Neuronal stem cell (in vitro differentiated cells): ENCODE measurements around the gene PRRC1. TPM values are rescaled to one million over a fixed set of nuclear protein-coding genes. Genes with fewer than 3 reads are reported as not detected.

Experiments
- DNase-seq: peaks from one replicate; pipeline ENCODE4 v3.0.0-alpha.2; 2013; ENCODE audit warnings: low spot score
- H2AFZ ChIP-seq: one replicate; pipeline ENCODE4 v1.6.1; 2013; ENCODE audit warnings: mild to moderate bottlenecking, low read length, inconsistent platforms
- H2AK5ac ChIP-seq: 2 replicates; pipeline ENCODE4 v1.6.1; 2013; ENCODE audit warnings: low read depth, mild to moderate bottlenecking, inconsistent platforms, low read length, moderate library complexity, mixed read lengths
- H2BK120ac ChIP-seq: 2 replicates; pipeline ENCODE4 v1.6.1; 2013; ENCODE audit warnings: low read depth, mild to moderate bottlenecking, inconsistent platforms, low read length, moderate library complexity, mixed read lengths
- H2BK12ac ChIP-seq: one replicate; pipeline ENCODE4 v1.6.1; 2013; ENCODE audit warnings: low read length, inconsistent platforms
- H2BK15ac ChIP-seq: 2 replicates; pipeline ENCODE4 v1.6.1; 2013; ENCODE audit warnings: mild to moderate bottlenecking, low read length, inconsistent platforms, mixed read lengths
- H2BK5ac ChIP-seq: one replicate; pipeline ENCODE4 v1.6.1; 2013; ENCODE audit warnings: inconsistent platforms, mild to moderate bottlenecking, low read length, moderate library complexity
- H3K14ac ChIP-seq: one replicate; pipeline ENCODE4 v1.6.1; 2013; ENCODE audit warnings: low read length, inconsistent platforms
- H3K18ac ChIP-seq: 2 replicates; pipeline ENCODE4 v1.6.1; 2013; ENCODE audit warnings: low read length, inconsistent platforms
- H3K23ac ChIP-seq: 2 replicates; pipeline ENCODE4 v1.6.1; 2013; ENCODE audit warnings: low read depth, mild to moderate bottlenecking, mixed read lengths, low read length, inconsistent platforms; ENCODE audit not compliant: poor library complexity
- H3K27ac ChIP-seq: replicated peaks from 3 replicates; pipeline ENCODE4 v1.5.1; 2013; ENCODE audit warnings: low read length, inconsistent platforms
- H3K27me3 ChIP-seq, 3 experiments: 2 replicates each; pipeline ENCODE4 v1.6.1; 2013; ENCODE audit warnings: low read length in 3 of 3, mild to moderate bottlenecking in 2 of 3, inconsistent platforms in 1 of 3, low read depth in 1 of 3, mixed read lengths in 1 of 3, moderate library complexity in 1 of 3; ENCODE audit not compliant: control insufficient read depth in 3 of 3, insufficient read depth in 3 of 3
- H3K36me3 ChIP-seq, 2 donors: replicated peaks in 1 of 2; 2 replicates each; pipeline ENCODE4 v1.6.1; 2013; ENCODE audit warnings: low read length in 2 of 2; ENCODE audit not compliant: control insufficient read depth in 2 of 2, insufficient read depth in 2 of 2
- H3K4ac ChIP-seq: 2 replicates; pipeline ENCODE4 v1.6.1; 2013; ENCODE audit warnings: inconsistent platforms, mild to moderate bottlenecking, low read length, moderate library complexity
- H3K4me1 ChIP-seq, 2 donors: 1 replicate in 1 of 2; 2 replicates in 1 of 2; pipeline ENCODE4 v1.6.1; 2013; ENCODE audit warnings: low read length in 2 of 2, low read depth in 1 of 2; ENCODE audit not compliant: control insufficient read depth in 2 of 2, insufficient read depth in 1 of 2
- H3K4me2 ChIP-seq: one replicate; pipeline ENCODE4 v1.6.1; 2013; ENCODE audit warnings: mild to moderate bottlenecking, low read length, inconsistent platforms; ENCODE audit not compliant: insufficient read depth, poor library complexity, severe bottlenecking
- H3K4me3 ChIP-seq, 2 donors: 2 replicates each; pipeline ENCODE4 v1.5.1; 2013; ENCODE audit warnings: low read length in 2 of 2, mild to moderate bottlenecking in 2 of 2, inconsistent platforms in 1 of 2, moderate library complexity in 1 of 2
- H3K79me1 ChIP-seq: one replicate; pipeline ENCODE4 v1.6.1; 2013; ENCODE audit warnings: low read depth, mild to moderate bottlenecking, inconsistent platforms, low read length, moderate library complexity
- H3K9ac ChIP-seq: one replicate; pipeline ENCODE4 v1.6.1; 2013; ENCODE audit warnings: mild to moderate bottlenecking, low read depth, low read length, inconsistent platforms; ENCODE audit not compliant: poor library complexity
- H3K9me3 ChIP-seq, 2 donors: replicated peaks in 1 of 2; 2 replicates each; pipeline versions ENCODE3 to v1.6.1; 2013; ENCODE audit warnings: low read length in 2 of 2, mild to moderate bottlenecking in 2 of 2, inconsistent platforms in 1 of 2, low read depth in 1 of 2, mixed read lengths in 1 of 2, moderate library complexity in 1 of 2; ENCODE audit not compliant: control insufficient read depth in 2 of 2, insufficient read depth in 1 of 2
- H4K8ac ChIP-seq: one replicate; pipeline ENCODE4 v1.6.1; 2013; ENCODE audit warnings: low read depth, mild to moderate bottlenecking, inconsistent platforms, low read length, moderate library complexity
- H4K91ac ChIP-seq: one replicate; pipeline ENCODE4 v1.6.1; 2013; ENCODE audit warnings: low read length, low read depth, mild to moderate bottlenecking, inconsistent platforms; ENCODE audit not compliant: poor library complexity
- WGBS, 2 donors: extraction: QIAGEN DNeasy Blood & Tissue Kit; methylation state at CpG; one replicate each; pipeline ENCODE4 v1.1.7; 2013; ENCODE audit warnings: missing lambda C conversion rate in 2 of 2, mixed read lengths in 1 of 2; ENCODE audit not compliant: insufficient read length in 2 of 2, insufficient replicate concordance in 1 of 2; ENCODE audit errors: extremely low coverage in 2 of 2; 5-methylcytosine and 5-hydroxymethylcytosine counted together
- polyA plus RNA-seq, 2 experiments: library from polyadenylated mRNA; stranded (reverse); fragments of 200-250 nt; gene quantifications; one replicate each; pipeline ENCODE4 v1.2.3, GENCODE V29; 2013

PRRC1 gene
- polyA plus RNA-seq (2013, experiment 1 of 2) = 51.5 TPM
- polyA plus RNA-seq (2013, experiment 2 of 2) = 48.9 TPM

DNA sequence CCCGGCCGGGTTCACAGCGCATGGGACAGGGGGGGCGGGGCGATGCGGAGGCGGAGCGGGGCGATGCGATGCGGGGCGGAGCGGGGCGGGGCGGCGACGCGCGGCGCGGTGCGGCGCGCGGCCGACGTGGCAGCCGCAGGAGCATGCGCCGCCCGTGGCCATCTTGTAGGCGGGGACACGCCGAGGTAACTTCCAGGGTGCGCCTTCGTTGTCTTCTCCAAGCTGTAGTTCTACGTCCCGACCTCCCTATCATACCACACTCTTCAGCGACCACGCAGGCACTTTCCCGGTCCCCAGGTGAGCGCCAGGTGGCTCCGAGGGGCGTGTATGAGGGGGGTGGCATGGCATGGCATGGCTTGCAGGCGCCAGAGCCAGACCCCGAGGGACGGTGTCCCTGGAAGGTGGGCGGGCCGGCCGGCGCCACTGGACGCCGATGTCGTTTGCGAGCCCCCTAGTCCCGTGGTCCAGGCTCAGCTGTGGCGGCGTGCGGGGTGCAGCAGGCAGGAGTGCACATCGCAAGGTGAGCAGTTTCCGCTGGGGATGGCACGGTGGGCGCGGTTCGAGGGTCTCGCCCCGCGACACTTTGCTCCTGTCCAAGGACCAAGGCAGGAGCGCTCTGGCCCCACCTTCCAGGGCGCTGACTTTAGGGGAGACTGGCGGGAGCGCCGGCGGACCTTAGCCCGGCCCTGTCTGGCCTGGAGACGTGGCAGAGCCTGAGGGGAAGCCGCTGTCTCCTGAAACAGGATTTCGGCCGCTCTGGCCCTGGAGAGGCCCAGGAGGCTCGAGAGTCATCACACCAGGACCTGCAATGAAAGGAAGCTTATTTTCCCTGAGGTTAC, at the start of gene PRRC1:
Gene PRRC1 (plus strand): TSS at position 161 of the 839 bp plus-strand sequence. CDS start 5,840 bp downstream, outside the sequence.
- H3K4ac ChIP-seq = peak within 1 kb of the TSS; percentile 69
- H3K4me1 ChIP-seq = peaks cover 2 to 3% of the 10 kb centered on the region in 2 donors
- peaks cover 5% of the 10 kb centered on the region for H3K79me1 ChIP-seq
- H3K36me3 ChIP-seq = peaks cover 2 to 35% of the 10 kb centered on the region in 2 donors
- peak within 1 kb of the TSS; percentile 43 for H2BK120ac ChIP-seq
- peak within 1 kb of the TSS; percentile 91 for H2BK15ac ChIP-seq
- peak within 1 kb of the TSS; percentile 84 to 94 for H3K4me3 ChIP-seq
- no peak within 1 kb of the TSS for H4K8ac ChIP-seq
- peak within 1 kb of the TSS; percentile 70 for H3K27ac ChIP-seq
- H3K14ac ChIP-seq = peak within 1 kb of the TSS; percentile 97
- H2BK12ac ChIP-seq = no peak within 1 kb of the TSS
- H3K9ac ChIP-seq = peak within 1 kb of the TSS; percentile 99
- peaks cover 0 to 31% of the 10 kb centered on the region in 2 donors for H3K9me3 ChIP-seq
- DNase-seq = peak; percentile 64
- H2AK5ac ChIP-seq = peak within 1 kb of the TSS; percentile 30
- peak within 1 kb of the TSS; percentile 85 for H2AFZ ChIP-seq
- no peak within 1 kb of the TSS for H4K91ac ChIP-seq
- H2BK5ac ChIP-seq = peak within 1 kb of the TSS; percentile 55
- peak within 1 kb of the TSS; percentile 48 for H3K4me2 ChIP-seq
- peak within 1 kb of the TSS; percentile 94 for H3K18ac ChIP-seq
- no CpG with 5 or more reads among the region's 80 CpGs for WGBS, 2 donors
- H3K27me3 ChIP-seq = no peaks in the 10 kb centered on the region
- H3K23ac ChIP-seq = peak within 1 kb of the TSS; percentile 89

DNA sequence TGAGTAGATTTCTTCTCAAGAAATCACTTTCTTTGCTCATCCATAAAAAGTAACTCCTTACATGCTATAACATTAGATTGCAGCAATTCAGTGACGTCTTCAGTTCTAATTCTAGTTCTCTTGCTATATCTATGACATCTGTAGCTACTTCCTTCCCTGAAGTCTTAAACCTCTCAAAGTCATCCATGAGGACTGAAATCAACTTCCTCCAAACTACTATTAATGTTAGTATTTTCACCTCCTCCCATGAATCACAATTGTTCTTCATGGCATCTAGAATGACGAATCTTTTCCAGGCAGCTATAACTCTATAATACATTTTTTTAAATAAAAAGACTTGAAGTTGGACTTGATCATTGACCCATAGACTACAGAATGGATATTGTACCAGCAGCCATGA, 46.2 kb upstream of the PRRC1 start:
- no peak overlapping the region for H3K4ac ChIP-seq
- no peak overlapping the region for H2BK120ac ChIP-seq
- H3K27me3 ChIP-seq = no peaks in the 10 kb centered on the region
- WGBS, 2 donors = no CpG with 5 or more reads among the region's 2 CpGs
- no peak for DNase-seq
- H3K4me2 ChIP-seq = no peak overlapping the region
- H2BK12ac ChIP-seq = no peak overlapping the region
- no peak overlapping the region for H4K91ac ChIP-seq
- H3K36me3 ChIP-seq = no peaks in the 10 kb centered on the region
- H4K8ac ChIP-seq = no peak overlapping the region
- H2BK15ac ChIP-seq = no peak overlapping the region
- no peaks in the 10 kb centered on the region for H3K4me1 ChIP-seq
- no peak overlapping the region for H2AFZ ChIP-seq
- no peak overlapping the region for H3K4me3 ChIP-seq
- no peak overlapping the region for H2BK5ac ChIP-seq
- H3K27ac ChIP-seq = no peak overlapping the region
- no peak overlapping the region for H3K18ac ChIP-seq
- H3K23ac ChIP-seq = no peak overlapping the region
- H2AK5ac ChIP-seq = no peak overlapping the region
- no peaks in the 10 kb centered on the region for H3K79me1 ChIP-seq
- no peak overlapping the region for H3K14ac ChIP-seq
- no peak overlapping the region for H3K9ac ChIP-seq
- H3K9me3 ChIP-seq = no peaks in the 10 kb centered on the region

DNA sequence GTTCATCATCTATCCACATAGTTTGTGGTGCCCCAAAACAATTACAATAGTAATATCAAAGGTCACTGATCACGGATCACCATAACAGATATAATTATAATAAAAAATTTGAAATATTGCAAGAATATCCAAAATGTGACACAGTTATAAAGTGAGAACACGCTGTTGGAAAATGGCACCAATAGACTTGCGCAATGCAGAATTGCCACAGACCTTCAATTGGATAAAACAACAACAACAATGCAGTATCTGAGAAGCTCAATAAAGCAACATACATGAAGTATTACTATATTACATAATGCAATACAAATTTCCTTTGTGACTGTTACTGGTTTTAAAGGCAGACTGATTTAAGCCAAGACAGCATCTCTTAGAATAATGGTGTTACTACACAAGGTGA, 44.7 kb upstream of the PRRC1 start:
- DNase-seq = no peak
- Histone ChIP-seq H2BK5ac (no peak overlapping the region), H3K18ac (no peak overlapping the region), H3K9ac (no peak overlapping the region), H2AK5ac (no peak overlapping the region), H4K91ac (no peak overlapping the region), H2BK120ac (no peak overlapping the region), H3K4me1 (no peaks in the 10 kb centered on the region), H4K8ac (no peak overlapping the region), H3K79me1 (no peaks in the 10 kb centered on the region), H2BK12ac (no peak overlapping the region), H3K4me2 (no peak overlapping the region), H3K9me3 (no peaks in the 10 kb centered on the region), H3K4ac (no peak overlapping the region), H3K27ac (no peak overlapping the region), H2BK15ac (no peak overlapping the region), H3K23ac (no peak overlapping the region), H3K27me3 (no peaks in the 10 kb centered on the region), H3K36me3 (no peaks in the 10 kb centered on the region), H2AFZ (peak overlapping the region; percentile 15), H3K14ac (no peak overlapping the region), H3K4me3 (no peak overlapping the region)
- WGBS, 2 donors = no CpG with 5 or more reads among the region's 3 CpGs

DNA sequence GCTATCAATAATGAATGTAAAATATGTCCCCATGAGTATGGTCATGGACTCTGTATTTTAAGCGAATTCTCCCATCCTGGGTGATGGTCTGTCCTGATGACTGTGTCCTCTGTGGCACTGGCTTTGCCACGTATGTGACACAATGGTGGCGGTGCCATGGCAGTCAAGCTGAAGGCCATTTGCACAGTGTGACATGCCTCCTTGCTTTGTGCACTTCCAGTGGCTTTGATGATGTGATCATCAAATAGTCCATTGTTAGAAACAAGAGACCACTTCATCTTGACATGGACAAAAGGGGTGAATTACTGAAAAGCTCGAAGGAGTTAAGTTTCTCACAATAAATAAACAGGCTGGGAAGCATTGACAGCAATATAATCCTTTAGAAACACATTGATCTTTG, 31.0 kb upstream of the PRRC1 start:
- H2BK5ac ChIP-seq = no peak overlapping the region
- peaks cover 2 to 9% of the 10 kb centered on the region in 2 donors for H3K9me3 ChIP-seq
- no peak overlapping the region for H3K23ac ChIP-seq
- no peak overlapping the region for H3K4me3 ChIP-seq
- H3K27ac ChIP-seq = no peak overlapping the region
- H3K79me1 ChIP-seq = no peaks in the 10 kb centered on the region
- no CpG with 5 or more reads among the region's 4 CpGs for WGBS, 2 donors
- H3K14ac ChIP-seq = no peak overlapping the region
- H3K4me2 ChIP-seq = no peak overlapping the region
- H3K4ac ChIP-seq = no peak overlapping the region
- H3K4me1 ChIP-seq = peaks cover 2 to 8% of the 10 kb centered on the region in 2 donors
- H2AFZ ChIP-seq = no peak overlapping the region
- no peak overlapping the region for H3K9ac ChIP-seq
- no peak for DNase-seq
- no peaks in the 10 kb centered on the region for H3K27me3 ChIP-seq
- no peaks in the 10 kb centered on the region for H3K36me3 ChIP-seq
- no peak overlapping the region for H2BK12ac ChIP-seq
- H3K18ac ChIP-seq = no peak overlapping the region
- H2BK15ac ChIP-seq = no peak overlapping the region
- no peak overlapping the region for H4K91ac ChIP-seq
- H2BK120ac ChIP-seq = no peak overlapping the region
- no peak overlapping the region for H2AK5ac ChIP-seq
- H4K8ac ChIP-seq = no peak overlapping the region
